Measurements from ENCODE around the gene RASSF4. TPM values are rescaled to one million over a fixed set of nuclear protein-coding genes. Genes with fewer than 3 reads are reported as not detected.

Gene RASSF4
- total RNA-seq (10 to 100 TPM; 32.5 to 33.5 TPM), polyA plus RNA-seq (ENCODE audit: insufficient read length in 2 of 2) (10 to 100 TPM; 80.1 to 87.9 TPM)
- long read RNA-seq, donor 1, full-length matches to known transcripts, result 8 of 8 reads
- long read RNA-seq, donor 1, partial matches to known transcripts, result 0 of 8 reads
- long read RNA-seq, donor 1, other reads (novel, unspliced or antisense), result 0 of 8 reads
- long read RNA-seq, donor 2, full-length matches to known transcripts, result 7 of 7 reads
- long read RNA-seq, donor 2, partial matches to known transcripts, result 0 of 7 reads
- long read RNA-seq, donor 2, other reads (novel, unspliced or antisense), result 0 of 7 reads
- long read RNA-seq, donor 3, full-length matches to known transcripts, result 1 of 7 reads
- long read RNA-seq, donor 3, partial matches to known transcripts, result 6 of 7 reads
- long read RNA-seq, donor 3, other reads (novel, unspliced or antisense), result 0 of 7 reads
- long read RNA-seq, donor 4, partial matches to known transcripts, result 0 of 3 reads
- long read RNA-seq, donor 4, other reads (novel, unspliced or antisense), result 0 of 3 reads

- under 1% methylated on average over 69 of the region's 74 CpGs for WGBS (ENCODE audit: insufficient coverage)
- no peaks in the 10 kb centered on the region for H3K27me3 ChIP-seq (ENCODE audit: control insufficient read depth, insufficient read depth, low read length)
- H3K4me1 ChIP-seq (ENCODE audit: control insufficient read depth, insufficient read depth, low read length), result peaks cover 55% of the 10 kb centered on the region
- H3K36me3 ChIP-seq (ENCODE audit: control insufficient read depth, insufficient read depth, low read length), result peaks cover 9% of the 10 kb centered on the region
- H3K27ac ChIP-seq (ENCODE audit: low read depth, low read length), result peak within 1 kb of the TSS; percentile 87
- H3K4me3 ChIP-seq (ENCODE audit: low read depth, low read length), result peak within 1 kb of the TSS; percentile 89
- no peaks in the 10 kb centered on the region for H3K9me3 ChIP-seq (ENCODE audit: control insufficient read depth, insufficient read depth, low read length)
- peak in 4 of 6 donors; percentile 74 to 94 (median 86) for DNase-seq (ENCODE audit: low read depth in 4 of 6, low spot score in 6 of 6)
Measured at GRCh38 chr10:44959247-44960087, at the start of gene RASSF4. TSS of gene RASSF4 (plus strand) at chr10:44959802. CDS start at chr10:44970203, 10,401 bp downstream.

GRCh38 chr10:44909910-44910309 is 49.7 kb upstream of the RASSF4 start:
- Histone ChIP-seq H3K27me3 (ENCODE audit: control insufficient read depth, insufficient read depth, low read length) (no peaks in the 10 kb centered on the region), H3K27ac (ENCODE audit: low read depth, low read length) (no peak overlapping the region), H3K4me1 (ENCODE audit: control insufficient read depth, insufficient read depth, low read length) (peaks cover 19% of the 10 kb centered on the region), H3K9me3 (ENCODE audit: control insufficient read depth, insufficient read depth, low read length) (no peaks in the 10 kb centered on the region), H3K36me3 (ENCODE audit: control insufficient read depth, insufficient read depth, low read length) (no peaks in the 10 kb centered on the region), H3K4me3 (ENCODE audit: low read depth, low read length) (no peak overlapping the region)
- no CpG with 5 or more reads among the region's 1 CpG for WGBS (ENCODE audit: insufficient coverage)
- no peak for DNase-seq (ENCODE audit: low read depth in 4 of 6, low spot score in 6 of 6)

GRCh38 chr10:44910602-44911001 is 49.0 kb upstream of the RASSF4 start:
- WGBS (ENCODE audit: insufficient coverage), result 55% methylated on average over 2 of the region's 7 CpGs
- Histone ChIP-seq H3K27me3 (ENCODE audit: control insufficient read depth, insufficient read depth, low read length) (no peaks in the 10 kb centered on the region), H3K4me1 (ENCODE audit: control insufficient read depth, insufficient read depth, low read length) (peaks cover 19% of the 10 kb centered on the region)

GRCh38 chr10:44911081-44911540 is 48.5 kb upstream of the RASSF4 start, which contains the start of gene TMEM72:
TSS of gene TMEM72 (plus strand) at chr10:44911337. CDS start at chr10:44911513, 176 bp downstream.
- DNase-seq (ENCODE audit: low read depth in 4 of 6, low spot score in 6 of 6), result peak in 2 of 6 donors; percentile 22 to 35
- 33% methylated on average over 12 of the region's 12 CpGs for WGBS (ENCODE audit: insufficient coverage)
- Histone ChIP-seq H3K36me3 (ENCODE audit: control insufficient read depth, insufficient read depth, low read length) (no peaks in the 10 kb centered on the region), H3K9me3 (ENCODE audit: control insufficient read depth, insufficient read depth, low read length) (no peaks in the 10 kb centered on the region), H3K27me3 (ENCODE audit: control insufficient read depth, insufficient read depth, low read length) (no peaks in the 10 kb centered on the region), H3K27ac (ENCODE audit: low read depth, low read length) (no peak within 1 kb of the TSS), H3K4me3 (ENCODE audit: low read depth, low read length) (no peak within 1 kb of the TSS), H3K4me1 (ENCODE audit: control insufficient read depth, insufficient read depth, low read length) (peaks cover 19% of the 10 kb centered on the region)

More at GRCh38 chr10:44910602-44911001, 49.0 kb upstream of the RASSF4 start:
- no peak overlapping the region for H3K27ac ChIP-seq (ENCODE audit: low read depth, low read length)
- H3K36me3 ChIP-seq (ENCODE audit: control insufficient read depth, insufficient read depth, low read length), result no peaks in the 10 kb centered on the region
- H3K9me3 ChIP-seq (ENCODE audit: control insufficient read depth, insufficient read depth, low read length), result no peaks in the 10 kb centered on the region
- DNase-seq (ENCODE audit: low read depth in 4 of 6, low spot score in 6 of 6), result no peak
- H3K4me3 ChIP-seq (ENCODE audit: low read depth, low read length), result no peak overlapping the region

GRCh38 chr10:44911951-44912350 is 47.7 kb upstream of the RASSF4 start:
- Histone ChIP-seq H3K36me3 (ENCODE audit: control insufficient read depth, insufficient read depth, low read length) (no peaks in the 10 kb centered on the region), H3K4me3 (ENCODE audit: low read depth, low read length) (no peak overlapping the region), H3K9me3 (ENCODE audit: control insufficient read depth, insufficient read depth, low read length) (no peaks in the 10 kb centered on the region), H3K27ac (ENCODE audit: low read depth, low read length) (no peak overlapping the region), H3K4me1 (ENCODE audit: control insufficient read depth, insufficient read depth, low read length) (peaks cover 19% of the 10 kb centered on the region), H3K27me3 (ENCODE audit: control insufficient read depth, insufficient read depth, low read length) (no peaks in the 10 kb centered on the region)
- no peak for DNase-seq (ENCODE audit: low read depth in 4 of 6, low spot score in 6 of 6)
- WGBS (ENCODE audit: insufficient coverage), result 88% methylated on average over 3 of the region's 3 CpGs

GRCh38 chr10:44913350-44914081 is 46.1 kb upstream of the RASSF4 start:
- DNase-seq (ENCODE audit: low read depth in 4 of 6, low spot score in 6 of 6), result peak in 1 of 6 donors; percentile 76
- WGBS (ENCODE audit: insufficient coverage), result 60% methylated on average over 2 of the region's 12 CpGs
- no peaks in the 10 kb centered on the region for H3K27me3 ChIP-seq (ENCODE audit: control insufficient read depth, insufficient read depth, low read length)
- H3K4me3 ChIP-seq (ENCODE audit: low read depth, low read length), result no peak overlapping the region
- no peaks in the 10 kb centered on the region for H3K36me3 ChIP-seq (ENCODE audit: control insufficient read depth, insufficient read depth, low read length)
- H3K9me3 ChIP-seq (ENCODE audit: control insufficient read depth, insufficient read depth, low read length), result no peaks in the 10 kb centered on the region
- peaks cover 19% of the 10 kb centered on the region for H3K4me1 ChIP-seq (ENCODE audit: control insufficient read depth, insufficient read depth, low read length)
- no peak overlapping the region for H3K27ac ChIP-seq (ENCODE audit: low read depth, low read length)

- no peaks in the 10 kb centered on the region for H3K27me3 ChIP-seq (ENCODE audit: control insufficient read depth, insufficient read depth, low read length)
- H3K4me3 ChIP-seq (ENCODE audit: low read depth, low read length), result no peak overlapping the region
- DNase-seq (ENCODE audit: low read depth in 4 of 6, low spot score in 6 of 6), result no peak
- H3K27ac ChIP-seq (ENCODE audit: low read depth, low read length), result no peak overlapping the region
- H3K4me1 ChIP-seq (ENCODE audit: control insufficient read depth, insufficient read depth, low read length), result peaks cover 19% of the 10 kb centered on the region
- no peaks in the 10 kb centered on the region for H3K36me3 ChIP-seq (ENCODE audit: control insufficient read depth, insufficient read depth, low read length)
- 88% methylated on average over 2 of the region's 2 CpGs for whole genome bisulfite sequencing (ENCODE audit: insufficient coverage)
- no peaks in the 10 kb centered on the region for H3K9me3 ChIP-seq (ENCODE audit: control insufficient read depth, insufficient read depth, low read length)
Measured at GRCh38 chr10:44914891-44915290, 44.7 kb upstream of the RASSF4 start.

GRCh38 chr10:44916429-44916828 is 43.2 kb upstream of the RASSF4 start:
- peaks cover 10% of the 10 kb centered on the region for H3K4me1 ChIP-seq (ENCODE audit: control insufficient read depth, insufficient read depth, low read length)
- no peaks in the 10 kb centered on the region for H3K36me3 ChIP-seq (ENCODE audit: control insufficient read depth, insufficient read depth, low read length)
- no peak overlapping the region for H3K27ac ChIP-seq (ENCODE audit: low read depth, low read length)
- no peak overlapping the region for H3K4me3 ChIP-seq (ENCODE audit: low read depth, low read length)
- no peaks in the 10 kb centered on the region for H3K9me3 ChIP-seq (ENCODE audit: control insufficient read depth, insufficient read depth, low read length)
- H3K27me3 ChIP-seq (ENCODE audit: control insufficient read depth, insufficient read depth, low read length), result no peaks in the 10 kb centered on the region
- WGBS (ENCODE audit: insufficient coverage), result 12% methylated on average over 2 of the region's 2 CpGs
- no peak for DNase-seq (ENCODE audit: low read depth in 4 of 6, low spot score in 6 of 6)

GRCh38 chr10:44917848-44918247 is 41.8 kb upstream of the RASSF4 start:
- H3K27me3 ChIP-seq (ENCODE audit: control insufficient read depth, insufficient read depth, low read length), result no peaks in the 10 kb centered on the region
- no peak overlapping the region for H3K4me3 ChIP-seq (ENCODE audit: low read depth, low read length)
- WGBS (ENCODE audit: insufficient coverage), result 100% methylated on average over 1 of the region's 3 CpGs
- no peak overlapping the region for H3K27ac ChIP-seq (ENCODE audit: low read depth, low read length)
- no peaks in the 10 kb centered on the region for H3K36me3 ChIP-seq (ENCODE audit: control insufficient read depth, insufficient read depth, low read length)
- no peak for DNase-seq (ENCODE audit: low read depth in 4 of 6, low spot score in 6 of 6)
- peaks cover 4% of the 10 kb centered on the region for H3K4me1 ChIP-seq (ENCODE audit: control insufficient read depth, insufficient read depth, low read length)
- no peaks in the 10 kb centered on the region for H3K9me3 ChIP-seq (ENCODE audit: control insufficient read depth, insufficient read depth, low read length)
